ENCODE data around the gene MTR.

The MTR gene

DNA sequence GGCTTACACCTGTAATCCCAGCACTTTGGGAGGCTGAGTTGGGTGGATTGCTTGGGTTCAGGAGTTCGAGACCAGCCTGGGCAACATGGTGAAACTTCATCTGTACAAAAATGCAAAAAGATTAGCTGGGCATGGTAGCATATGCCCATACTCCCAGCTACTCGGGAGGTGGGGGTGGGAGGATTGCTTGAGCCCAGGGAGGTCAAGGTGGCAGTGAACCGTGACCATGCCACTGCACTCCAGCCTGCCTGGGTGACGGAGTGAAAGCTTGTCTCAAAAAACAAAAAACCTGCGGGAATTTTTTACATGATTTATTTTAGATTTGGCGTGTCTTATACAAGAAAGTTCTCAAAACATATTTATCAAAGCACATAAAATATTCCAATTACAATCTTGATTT, 27.8 kb upstream of the MTR start:
- Histone ChIP-seq H3K27me3 (ENCODE audit: low read length) (no peaks in the 10 kb centered on the region), H3K4me3 (ENCODE audit: insufficient read depth, low read length, poor library complexity, severe bottlenecking) (no peak overlapping the region), H3F3A (ENCODE audit: insufficient read depth) (no peaks in the 10 kb centered on the region), H3K36me3 (ENCODE audit: low read length) (no peaks in the 10 kb centered on the region), H3K27ac (ENCODE audit: low read depth, low read length) (no peak overlapping the region), H3K9me2 (replicated peaks; ENCODE audit: insufficient read depth, low read length) (no peaks in the 10 kb centered on the region), H3K9me3 (ENCODE audit: insufficient read depth, low read length) (no peaks in the 10 kb centered on the region), H3K79me2 (ENCODE audit: insufficient read depth, low read length) (no peaks in the 10 kb centered on the region), H3K4me2 (ENCODE audit: low read depth, low read length, poor library complexity, severe bottlenecking) (no peak overlapping the region), H2AFZ (ENCODE audit: low read depth, low read length, severe bottlenecking) (no peak overlapping the region), H3K9ac (ENCODE audit: low read length) (no peak overlapping the region), H4K20me1 (ENCODE audit: low read depth, low read length) (no peaks in the 10 kb centered on the region)
- TF ChIP-seq, protein P1, sequence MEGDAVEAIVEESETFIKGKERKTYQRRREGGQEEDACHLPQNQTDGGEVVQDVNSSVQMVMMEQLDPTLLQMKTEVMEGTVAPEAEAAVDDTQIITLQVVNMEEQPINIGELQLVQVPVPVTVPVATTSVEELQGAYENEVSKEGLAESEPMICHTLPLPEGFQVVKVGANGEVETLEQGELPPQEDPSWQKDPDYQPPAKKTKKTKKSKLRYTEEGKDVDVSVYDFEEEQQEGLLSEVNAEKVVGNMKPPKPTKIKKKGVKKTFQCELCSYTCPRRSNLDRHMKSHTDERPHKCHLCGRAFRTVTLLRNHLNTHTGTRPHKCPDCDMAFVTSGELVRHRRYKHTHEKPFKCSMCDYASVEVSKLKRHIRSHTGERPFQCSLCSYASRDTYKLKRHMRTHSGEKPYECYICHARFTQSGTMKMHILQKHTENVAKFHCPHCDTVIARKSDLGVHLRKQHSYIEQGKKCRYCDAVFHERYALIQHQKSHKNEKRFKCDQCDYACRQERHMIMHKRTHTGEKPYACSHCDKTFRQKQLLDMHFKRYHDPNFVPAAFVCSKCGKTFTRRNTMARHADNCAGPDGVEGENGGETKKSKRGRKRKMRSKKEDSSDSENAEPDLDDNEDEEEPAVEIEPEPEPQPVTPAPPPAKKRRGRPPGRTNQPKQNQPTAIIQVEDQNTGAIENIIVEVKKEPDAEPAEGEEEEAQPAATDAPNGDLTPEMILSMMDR (IDR thresholded peaks at IDR 0.05; ENCODE audit: insufficient read depth, low read length, poor library complexity, severe bottlenecking), result no peak
- TF ChIP-seq EZH2phosphoT487 (conservative IDR thresholded peaks at IDR 0.05; ENCODE audit: low read length), result no peak

DNA sequence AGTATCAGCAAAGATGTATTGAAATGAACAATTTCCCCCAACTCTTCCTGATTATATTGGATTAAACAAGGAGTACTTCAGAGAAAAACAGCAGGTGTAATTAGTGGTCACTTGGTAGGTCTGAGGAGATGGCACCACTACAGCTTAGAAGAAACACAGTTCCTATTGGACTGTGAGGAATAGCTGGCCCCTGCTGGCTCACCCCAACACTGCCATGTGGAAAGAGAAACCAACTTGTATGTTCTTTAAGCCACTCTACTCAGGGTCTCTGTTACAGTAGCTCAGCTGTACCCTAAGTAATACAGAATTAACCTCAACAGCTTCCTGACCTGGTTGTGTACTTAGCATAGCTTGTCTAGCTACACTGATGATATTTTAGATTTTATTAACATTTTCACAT, 26.5 kb upstream of the MTR start:
- H3K9me3 ChIP-seq (ENCODE audit: insufficient read depth, low read length), result no peaks in the 10 kb centered on the region
- no peaks in the 10 kb centered on the region for H3K9me2 ChIP-seq (replicated peaks; ENCODE audit: insufficient read depth, low read length)
- no peaks in the 10 kb centered on the region for H3K79me2 ChIP-seq (ENCODE audit: insufficient read depth, low read length)
- H3K9ac ChIP-seq (ENCODE audit: low read length), result no peak overlapping the region
- H4K20me1 ChIP-seq (ENCODE audit: low read depth, low read length), result no peaks in the 10 kb centered on the region
- H3K4me3 ChIP-seq (ENCODE audit: insufficient read depth, low read length, poor library complexity, severe bottlenecking), result no peak overlapping the region
- H3K36me3 ChIP-seq (ENCODE audit: low read length), result no peaks in the 10 kb centered on the region
- no peaks in the 10 kb centered on the region for H3K27me3 ChIP-seq (ENCODE audit: low read length)
- H2AFZ ChIP-seq (ENCODE audit: low read depth, low read length, severe bottlenecking), result no peak overlapping the region
- H3F3A ChIP-seq (ENCODE audit: insufficient read depth), result no peaks in the 10 kb centered on the region
- TF ChIP-seq, protein P1 (IDR thresholded peaks at IDR 0.05; ENCODE audit: insufficient read depth, low read length, poor library complexity, severe bottlenecking), result no peak
- no peak for TF ChIP-seq EZH2phosphoT487 (conservative IDR thresholded peaks at IDR 0.05; ENCODE audit: low read length)
- H3K27ac ChIP-seq (ENCODE audit: low read depth, low read length), result no peak overlapping the region
- no peak overlapping the region for H3K4me2 ChIP-seq (ENCODE audit: low read depth, low read length, poor library complexity, severe bottlenecking)

DNA sequence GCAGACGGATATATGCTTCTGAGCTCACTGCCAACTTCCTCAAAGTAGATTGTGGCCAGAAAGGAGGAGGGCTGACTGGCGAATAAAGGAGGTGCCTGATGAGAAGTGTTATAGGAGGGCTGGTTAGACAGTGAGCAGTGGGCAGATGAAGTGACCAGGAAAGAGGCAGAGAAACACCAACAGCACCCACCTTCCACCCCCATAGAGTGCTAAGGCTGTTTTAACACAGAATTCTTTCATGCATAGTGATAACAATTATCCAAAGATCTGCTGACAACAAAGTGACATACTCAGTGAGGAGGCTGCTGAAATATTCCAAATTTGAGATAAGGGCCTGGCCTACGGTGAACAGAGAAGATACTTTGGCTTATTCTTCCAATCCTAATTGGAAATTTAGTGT, 21.2 kb upstream of the MTR start:
- no peak overlapping the region for H3K4me2 ChIP-seq (ENCODE audit: low read depth, low read length, poor library complexity, severe bottlenecking)
- H3K27ac ChIP-seq (ENCODE audit: low read depth, low read length), result no peak overlapping the region
- no peak overlapping the region for H3K9ac ChIP-seq (ENCODE audit: low read length)
- H3K9me2 ChIP-seq (replicated peaks; ENCODE audit: insufficient read depth, low read length), result no peaks in the 10 kb centered on the region
- no peaks in the 10 kb centered on the region for H3F3A ChIP-seq (ENCODE audit: insufficient read depth)
- H3K36me3 ChIP-seq (ENCODE audit: low read length), result no peaks in the 10 kb centered on the region
- no peaks in the 10 kb centered on the region for H4K20me1 ChIP-seq (ENCODE audit: low read depth, low read length)
- H2AFZ ChIP-seq (ENCODE audit: low read depth, low read length, severe bottlenecking), result peak overlapping the region; percentile 41
- no peaks in the 10 kb centered on the region for H3K9me3 ChIP-seq (ENCODE audit: insufficient read depth, low read length)
- H3K4me3 ChIP-seq (ENCODE audit: insufficient read depth, low read length, poor library complexity, severe bottlenecking), result no peak overlapping the region
- no peaks in the 10 kb centered on the region for H3K27me3 ChIP-seq (ENCODE audit: low read length)
- no peak for TF ChIP-seq EZH2phosphoT487 (conservative IDR thresholded peaks at IDR 0.05; ENCODE audit: low read length)
- TF ChIP-seq, protein P1 (IDR thresholded peaks at IDR 0.05; ENCODE audit: insufficient read depth, low read length, poor library complexity, severe bottlenecking), result no peak
- no peaks in the 10 kb centered on the region for H3K79me2 ChIP-seq (ENCODE audit: insufficient read depth, low read length)

Measured in SU-DHL-6 (cell line).